HT1080 (cell line): ENCODE measurements around the gene TRPM6. TPM values are rescaled to one million over a fixed set of nuclear protein-coding genes. Genes with fewer than 3 reads are reported as not detected.

Source experiments
- DNase-seq: peaks from one replicate; pipeline ENCODE4 v3.0.0-alpha.2; 2015; ENCODE audit warnings: low read depth
- small RNA-seq: library from RNA; depleted of rRNA; stranded (forward); fragments of <200 nt; gene quantifications from one replicate; pipeline ENCODE3, GENCODE V24; 2014
- total RNA-seq: library from RNA; depleted of rRNA; stranded (reverse); fragments of >200 nt; shearing (Covaris generic); gene quantifications from 2 replicates; pipeline ENCODE4 v1.2.3, GENCODE V29; 2014; rRNA removed

Gene TRPM6
- total RNA-seq, 1 experiment from 2014 or later: 0.02 TPM

GRCh38 chr9:74726581-74726980 is 161.1 kb downstream of the TRPM6 start:
- DNase-seq: peak; percentile 20

- DNase-seq: no peak
Measured at GRCh38 chr9:74724317-74724716, 163.4 kb downstream of the TRPM6 start.

- no peak for DNase-seq
Measured at GRCh38 chr9:74721696-74722660, 165.7 kb downstream of the TRPM6 start.

- DNase-seq: no peak
Measured at GRCh38 chr9:74719306-74719705, 168.4 kb downstream of the TRPM6 start.

GRCh38 chr9:74718709-74719108 is 169.0 kb downstream of the TRPM6 start:
- DNase-seq: no peak

GRCh38 chr9:74711341-74711740 is 176.4 kb downstream of the TRPM6 start:
- no peak for DNase-seq

GRCh38 chr9:74697535-74697934 is 190.2 kb downstream of the TRPM6 start:
- no peak for DNase-seq

- no peak for DNase-seq
Measured at GRCh38 chr9:74696520-74696919, 191.2 kb downstream of the TRPM6 start.

GRCh38 chr9:74691058-74691457 is 196.7 kb downstream of the TRPM6 start:
- DNase-seq: no peak

GRCh38 chr9:74683322-74683721 is 204.4 kb downstream of the TRPM6 start:
- no peak for DNase-seq

- no peak for DNase-seq
Measured at GRCh38 chr9:74681906-74682305, 205.8 kb downstream of the TRPM6 start.

- no peak for DNase-seq
Measured at GRCh38 chr9:74674077-74674476, 213.6 kb downstream of the TRPM6 start.

Small RNA genes within 50 kb of the gene (small RNA-seq; reads per million reads assigned to genes)
- not detected for gene RNU6-445P

Other genes starting within 250 kb of the TRPM6 start
- gene C9orf40, start 65.0 kb upstream of the TRPM6 start, total RNA-seq: 10.8 and 12.9 TPM in 2 replicates
- 14.8 and 18.8 TPM in 2 replicates for gene CARNMT1, start 140.4 kb upstream of the TRPM6 start, total RNA-seq
- gene NMRK1, start 200.2 kb upstream of the TRPM6 start, total RNA-seq: 6.7 and 8.0 TPM in 2 replicates
- 24.3 and 28.2 TPM in 2 replicates for gene OSTF1, start 200.6 kb upstream of the TRPM6 start, total RNA-seq